ENCODE results near the gene RASSF8. TPM values are rescaled to one million over a fixed set of nuclear protein-coding genes. Genes with fewer than 3 reads are reported as not detected.

RASSF8 gene
- total and polyA plus RNA-seq, 9 of the 15 experiments (the other 6 are each of a cell fraction or from before 2014, with no cell fraction given): 0.01 to 0.36 (median 0.12) TPM; not detected in 1

DNA sequence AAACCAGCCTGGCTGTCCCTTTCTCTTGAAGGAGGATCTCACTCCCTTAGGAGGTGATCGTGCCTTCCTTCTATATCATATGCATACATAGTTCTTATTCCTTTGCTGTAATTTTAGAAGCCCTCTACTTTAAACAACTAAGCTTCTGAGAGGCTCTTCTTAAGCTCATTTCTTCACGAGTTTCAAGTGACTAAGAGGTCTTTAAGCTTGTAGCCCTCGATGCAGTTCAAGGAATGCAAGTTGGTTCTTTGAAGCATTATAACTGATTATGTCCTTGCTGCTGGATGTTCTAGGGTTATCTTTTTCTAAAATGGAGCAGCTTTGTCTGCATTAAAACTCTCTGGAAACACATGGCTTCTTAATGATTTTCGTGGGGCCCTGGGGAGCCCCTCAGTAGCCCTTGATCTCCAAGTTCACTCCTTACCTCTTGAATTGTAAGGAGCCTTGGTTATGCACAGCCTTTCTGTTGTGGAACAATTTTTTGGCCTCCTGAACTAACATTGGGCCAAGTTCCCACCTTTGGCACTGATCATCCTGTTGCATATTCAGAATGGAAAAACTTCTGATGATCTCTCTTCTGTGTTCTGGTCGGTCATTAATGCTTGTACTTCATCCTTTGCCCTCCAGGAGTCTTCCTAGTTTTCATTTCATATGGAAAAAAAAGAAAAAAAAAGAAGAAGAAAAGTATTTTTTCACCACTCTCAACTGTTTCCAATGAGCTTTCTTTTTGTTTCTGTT lies 12.6 kb downstream of the RASSF8 start:
- TF ChIP-seq DIDO1 (tag; IDR thresholded peaks at IDR 0.05; ENCODE audit: low read depth) (no peak), PTTG1 (tag; IDR thresholded peaks at IDR 0.05; ENCODE audit: low read depth) (no peak), HMGN3 (IDR thresholded peaks at IDR 0.05; ENCODE audit: borderline replicate concordance, extremely low read depth, insufficient read length, low read depth, low read length) (no peak)
- TF ChIP-seq, protein P1, sequence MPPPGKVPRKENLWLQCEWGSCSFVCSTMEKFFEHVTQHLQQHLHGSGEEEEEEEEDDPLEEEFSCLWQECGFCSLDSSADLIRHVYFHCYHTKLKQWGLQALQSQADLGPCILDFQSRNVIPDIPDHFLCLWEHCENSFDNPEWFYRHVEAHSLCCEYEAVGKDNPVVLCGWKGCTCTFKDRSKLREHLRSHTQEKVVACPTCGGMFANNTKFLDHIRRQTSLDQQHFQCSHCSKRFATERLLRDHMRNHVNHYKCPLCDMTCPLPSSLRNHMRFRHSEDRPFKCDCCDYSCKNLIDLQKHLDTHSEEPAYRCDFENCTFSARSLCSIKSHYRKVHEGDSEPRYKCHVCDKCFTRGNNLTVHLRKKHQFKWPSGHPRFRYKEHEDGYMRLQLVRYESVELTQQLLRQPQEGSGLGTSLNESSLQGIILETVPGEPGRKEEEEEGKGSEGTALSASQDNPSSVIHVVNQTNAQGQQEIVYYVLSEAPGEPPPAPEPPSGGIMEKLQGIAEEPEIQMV (tag; conservative IDR thresholded peaks at IDR 0.05; ENCODE audit: low read depth): no peak
- BruUV-seq (replicated peaks): no TSS peak
- Histone ChIP-seq H3K9me1 (ENCODE audit: control insufficient read depth, insufficient read depth, low read length) (no peaks in the 10 kb centered on the region), H3K4me2 (ENCODE audit: insufficient read depth, low read length) (no peak overlapping the region), H3K4me3 (no peak overlapping the region), H3K79me2 (ENCODE audit: control insufficient read depth, insufficient read depth, low read length) (no peaks in the 10 kb centered on the region), H4K20me1 (replicated peaks; ENCODE audit: control insufficient read depth, insufficient read depth, low read length) (peaks cover 3% of the 10 kb centered on the region; the same call in 1 of the 2 replicates), H2AFZ (ENCODE audit: low read depth, low read length) (no peak overlapping the region), H3K4me1 (replicated peaks in 1 of 2; ENCODE audit: control insufficient read depth in 2 of 2, insufficient read depth in 2 of 2, low read length in 2 of 2) (no peaks in the 10 kb centered on the region), H3K27me3 (ENCODE audit: control insufficient read depth in 2 of 2, insufficient read depth in 2 of 2, low read length in 2 of 2) (peaks cover 0 to 16% of the 10 kb centered on the region in 2 experiments; a peak in 2 of 5 replicates), H3K9ac (ENCODE audit: insufficient read depth in 1 of 2, low read depth in 2 of 2, low read length in 2 of 2) (no peak overlapping the region), H3K27ac (ENCODE audit: extremely low read depth, low read depth, low read length) (no peak overlapping the region), H3K36me3 (ENCODE audit: control insufficient read depth, insufficient read depth, low read length) (no peaks in the 10 kb centered on the region), H3K9me3 (replicated peaks; ENCODE audit: control insufficient read depth, insufficient read depth, low read depth, low read length) (no peaks in the 10 kb centered on the region)
- ChIA-PET CTCF (ENCODE audit: low intra/inter-chr PET ratio) (no interaction called here), POLR2A (no interaction called here)
- no peak for DNase-seq (ENCODE audit: extremely low read depth in 1 of 4, low spot score in 3 of 4)
- intact Hi-C loops (cut with micrococcal nuclease) (no loop called here), in situ Hi-C loops (cut with MboI) (no loop called here)
- no peak for ATAC-seq
- WGBS (ENCODE audit: insufficient coverage, low coverage, missing lambda C conversion rate): 2% methylated on average over 5 of the region's 5 CpGs
- FAIRE-seq: no peak
